Measurements from ENCODE around the gene SLAMF9.
"Not testable (repeated sequence)": the region's sequence is repeated elsewhere in the genome, so short reads cannot be mapped to it uniquely, and the experiment has no call there.

The SLAMF9 gene

GRCh38 chr1:159920202-159920601 is 33.8 kb downstream of the SLAMF9 start:
- DNase-seq, result no peak

GRCh38 chr1:159919236-159919865 is 34.7 kb downstream of the SLAMF9 start:
- no peak for DNase-seq

GRCh38 chr1:159918352-159919200 is 35.5 kb downstream of the SLAMF9 start:
- no peak for DNase-seq

GRCh38 chr1:159917533-159918351 is 36.3 kb downstream of the SLAMF9 start:
- DNase-seq, result no peak

GRCh38 chr1:159916242-159917051 is 37.6 kb downstream of the SLAMF9 start:
- no peak for DNase-seq

- DNase-seq, result no peak
Measured at GRCh38 chr1:159915571-159916241, 38.3 kb downstream of the SLAMF9 start.

- DNase-seq, result no peak
Measured at GRCh38 chr1:159914252-159915018, 39.6 kb downstream of the SLAMF9 start.

- no peak for DNase-seq
Measured at GRCh38 chr1:159913451-159914192, 40.4 kb downstream of the SLAMF9 start.

- DNase-seq, result no peak
Measured at GRCh38 chr1:159911326-159912070, 42.5 kb downstream of the SLAMF9 start.

- DNase-seq, result peak; percentile 43
Measured at GRCh38 chr1:159908031-159908940, 45.8 kb downstream of the SLAMF9 start.

GRCh38 chr1:159906960-159907359 is 47.1 kb downstream of the SLAMF9 start:
- DNase-seq, result no peak

GRCh38 chr1:159904036-159904435 is 50.0 kb downstream of the SLAMF9 start:
- DNase-seq, result not testable (repeated sequence)

- DNase-seq, result no peak
Measured at GRCh38 chr1:159902541-159902940, 51.5 kb downstream of the SLAMF9 start.
